GM19099 (cell line): ENCODE measurements around the gene YBX1.

Source experiments
- POLR2A ChIP-seq: IDR thresholded peaks from 3 replicates; pipeline ENCODE4 v1.6.1; 2011; ENCODE audit warnings: low read depth; ENCODE audit not compliant: insufficient read length; ENCODE audit errors: extremely low read depth

Gene YBX1

GRCh38 chr1:42721926-42722325, 39.7 kb downstream of the YBX1 start:
- no peak for TF ChIP-seq POLR2A

- no peak for TF ChIP-seq POLR2A
Observed at GRCh38 chr1:42723511-42723910, 41.3 kb downstream of the YBX1 start.

GRCh38 chr1:42730002-42730401, 47.8 kb downstream of the YBX1 start:
- no peak for TF ChIP-seq POLR2A

- no peak for TF ChIP-seq POLR2A
Observed at GRCh38 chr1:42730988-42731387, 48.8 kb downstream of the YBX1 start.

- TF ChIP-seq POLR2A, result no peak
Observed at GRCh38 chr1:42731585-42731984, 49.4 kb downstream of the YBX1 start.

DNA sequence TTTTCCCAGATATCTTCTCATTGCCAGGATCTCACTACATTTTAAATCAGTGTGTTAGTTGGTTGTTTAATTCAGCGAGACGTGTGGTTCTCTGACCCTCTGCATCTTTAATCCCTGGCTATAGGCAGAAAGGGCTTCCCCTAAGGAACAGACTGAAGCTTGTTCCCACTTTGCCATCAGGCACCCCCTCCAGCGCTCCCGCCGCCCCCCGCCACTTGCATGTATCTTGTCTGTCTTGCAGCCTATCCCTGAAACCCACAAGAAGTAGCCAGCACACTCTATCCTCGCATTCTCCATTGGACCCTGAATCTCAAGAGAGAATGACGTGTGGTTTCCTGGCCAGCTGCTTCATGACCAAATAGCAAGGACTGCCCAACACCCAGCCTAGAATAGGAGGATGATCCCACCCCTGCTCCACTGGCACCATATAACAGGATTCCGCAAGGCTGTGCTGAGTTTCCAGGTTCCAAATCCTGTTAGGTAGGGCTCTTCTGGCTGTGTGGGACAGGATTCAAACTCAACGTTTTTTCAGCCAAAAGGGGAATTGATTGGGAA, 50.0 kb downstream of the YBX1 start:
- no peak for TF ChIP-seq POLR2A

DNA sequence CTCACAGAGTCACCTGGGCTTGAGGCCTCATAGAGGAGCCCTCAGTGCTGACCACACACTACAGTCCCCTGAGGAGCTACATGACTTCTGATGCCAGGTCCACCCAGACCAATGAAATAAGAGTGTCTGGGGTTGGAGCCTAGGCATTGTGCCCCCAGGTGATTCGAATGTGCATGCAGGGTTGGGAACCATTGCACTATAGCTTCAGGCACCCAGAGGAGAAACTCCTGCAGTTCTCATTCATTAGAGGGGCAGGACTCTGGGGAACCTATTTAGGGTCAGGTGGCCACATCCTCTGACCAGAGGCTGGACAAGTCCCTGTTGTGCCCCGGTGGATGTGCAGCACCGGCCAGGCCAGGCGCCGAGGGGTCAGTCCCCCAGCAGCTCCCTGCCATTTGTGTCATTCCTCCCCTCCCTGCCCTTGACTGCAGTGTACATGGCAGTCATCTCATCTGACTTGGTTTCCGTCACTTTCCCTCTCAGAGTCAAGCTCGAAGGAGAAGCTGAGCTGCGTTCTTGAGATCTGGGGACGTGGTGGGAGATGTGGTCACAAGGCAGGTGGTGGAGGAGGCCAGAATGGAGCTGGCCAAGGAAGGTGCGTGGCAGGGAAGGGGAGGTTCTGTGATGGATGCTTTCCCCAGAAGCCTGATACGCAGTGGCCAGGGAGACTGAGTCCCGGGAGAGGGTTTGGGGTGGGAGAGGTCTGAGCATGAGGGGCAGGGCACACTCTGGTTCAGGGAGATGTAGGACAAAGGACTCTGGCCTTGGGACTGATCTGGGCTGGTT, 51.4 kb downstream of the YBX1 start:
- no peak for TF ChIP-seq POLR2A

DNA sequence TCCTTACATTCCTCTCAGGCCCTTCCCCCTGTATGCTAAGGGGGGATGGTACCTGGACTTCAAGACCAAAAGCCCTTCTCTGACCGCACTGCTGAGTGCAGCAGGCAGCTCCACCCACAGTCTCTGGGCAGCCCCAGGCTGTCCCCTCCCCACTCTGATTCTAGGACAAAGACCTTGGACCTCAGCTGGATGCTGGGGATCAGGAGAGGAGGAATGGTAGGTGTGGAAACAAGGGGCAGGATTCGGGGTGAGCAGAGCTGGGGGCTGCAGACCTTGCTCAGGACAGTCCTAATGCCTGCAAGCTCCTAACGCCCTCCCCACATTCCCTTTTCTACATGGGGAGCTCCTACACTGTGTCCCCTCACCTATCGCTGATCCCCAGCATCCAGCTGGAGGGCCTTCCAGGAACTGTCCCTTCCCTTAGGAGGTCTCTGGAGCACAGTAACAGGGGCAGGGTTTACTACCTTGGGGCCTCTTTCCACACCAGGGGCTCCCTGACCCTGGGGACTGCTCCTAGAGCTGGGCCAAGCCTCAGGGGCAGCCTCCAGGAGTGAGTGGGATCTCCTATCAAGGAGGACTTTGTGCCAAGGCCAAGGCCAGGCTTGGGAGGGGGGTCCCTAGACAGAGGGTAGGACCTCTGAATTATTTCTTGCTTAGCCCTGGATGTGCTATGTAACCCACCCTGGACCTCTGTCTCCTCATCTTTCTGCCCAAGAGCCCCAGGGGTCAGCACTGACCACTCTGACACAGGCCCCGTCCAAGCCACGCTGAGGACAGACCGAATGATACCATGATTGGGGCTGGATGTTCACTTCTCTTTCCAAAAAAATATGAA, 52.2 kb downstream of the YBX1 start:
- no peak for TF ChIP-seq POLR2A

DNA sequence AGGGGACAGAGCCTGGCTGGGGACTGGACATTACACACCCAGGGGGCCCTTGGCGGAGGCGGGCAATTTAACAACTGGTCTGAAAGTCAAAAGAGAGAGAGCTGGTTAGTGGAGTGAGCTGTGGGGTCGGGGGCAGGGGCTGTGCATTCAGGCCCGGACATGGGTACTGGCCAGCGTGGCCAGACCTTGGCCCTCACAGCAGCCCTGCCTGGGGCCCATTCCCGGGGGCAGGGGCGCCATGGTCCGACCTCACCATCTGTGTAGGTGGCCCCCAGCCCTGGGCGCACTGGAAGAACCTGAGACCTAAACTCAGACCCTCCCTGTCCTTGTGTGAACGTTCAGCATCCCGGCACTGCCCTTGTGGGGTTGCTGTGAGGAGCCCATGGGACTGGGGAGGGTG, 52.8 kb downstream of the YBX1 start:
- no peak for TF ChIP-seq POLR2A

DNA sequence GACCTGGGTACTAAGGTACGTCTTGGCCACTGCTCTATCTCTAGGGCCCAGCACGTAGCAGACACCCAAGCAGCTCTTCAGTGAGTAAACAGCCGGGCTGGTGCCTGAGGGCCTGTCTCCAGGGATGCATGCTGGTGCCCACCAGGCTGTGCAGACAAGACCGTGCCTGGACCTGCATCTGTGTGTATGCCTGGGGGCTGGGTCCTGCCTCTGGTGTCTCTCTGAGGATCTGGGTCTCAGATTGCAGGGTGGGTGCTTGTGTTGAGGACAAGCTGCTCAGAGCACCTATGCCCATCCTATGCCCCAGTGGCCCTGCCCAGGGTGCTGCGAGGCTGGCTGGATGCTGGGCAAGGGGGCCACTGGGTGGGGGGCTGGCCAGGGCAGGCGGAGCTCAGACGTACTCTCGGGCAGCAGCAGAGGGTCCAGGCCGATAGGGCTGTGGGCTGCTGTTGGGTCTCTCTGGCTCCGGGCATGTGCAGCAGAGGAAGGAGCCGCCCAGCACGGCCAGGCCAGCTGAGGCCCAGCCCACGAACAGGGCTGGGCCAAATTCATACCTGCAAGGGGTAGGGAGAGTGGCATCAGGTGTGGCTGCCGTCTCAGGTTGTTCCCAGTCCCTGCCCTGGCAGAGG, 53.4 kb downstream of the YBX1 start:
- no peak for TF ChIP-seq POLR2A

DNA sequence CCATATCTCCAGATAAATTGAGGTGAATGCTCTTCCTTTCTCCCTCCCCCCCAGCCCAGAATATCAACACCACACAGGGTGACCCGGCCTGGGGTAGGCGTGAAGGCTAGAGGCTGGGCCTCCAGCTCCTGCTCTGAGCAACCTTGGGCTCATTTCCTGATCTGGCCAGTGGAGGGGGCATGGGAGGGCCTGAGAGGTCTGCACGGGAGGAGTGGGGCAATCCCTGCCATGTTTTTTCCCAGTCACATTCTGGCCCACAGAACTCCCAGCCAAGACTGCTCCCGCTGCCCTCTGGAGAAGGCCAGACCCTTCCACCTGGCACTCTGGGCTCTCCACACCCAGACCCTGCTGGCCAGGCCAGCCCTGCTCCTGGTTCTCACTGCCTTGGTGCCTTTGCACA, 53.9 kb downstream of the YBX1 start:
- no peak for TF ChIP-seq POLR2A

- TF ChIP-seq POLR2A, result no peak
Observed at GRCh38 chr1:42736571-42737200, 54.5 kb downstream of the YBX1 start.

GRCh38 chr1:42737257-42737656, 55.0 kb downstream of the YBX1 start:
- no peak for TF ChIP-seq POLR2A

- no peak for TF ChIP-seq POLR2A
Observed at GRCh38 chr1:42737986-42738677, 55.9 kb downstream of the YBX1 start.
